K562 (cell line): ENCODE data around the gene MAZ. TPM values are rescaled to one million over a fixed set of nuclear protein-coding genes. Genes with fewer than 3 reads are reported as not detected.

Experiments
- CREM ChIP-seq: IDR thresholded peaks from 2 replicates; pipeline ENCODE4 v1.6.1; 2014; ENCODE audit warnings: antibody characterized with exemption, low read depth
- EP300 ChIP-seq: IDR thresholded peaks from 2 replicates; pipeline ENCODE4 v1.6.1; 2012; ENCODE audit warnings: low read length, improper control_type of control experiment
- ESRRA ChIP-seq: fragments of 450-650 bp; IDR thresholded peaks from 2 replicates; pipeline ENCODE4 v1.6.1; 2014; ENCODE audit warnings: low read depth, mild to moderate bottlenecking, moderate library complexity, borderline replicate concordance
- HDAC6 ChIP-seq: IDR thresholded peaks from 2 replicates; pipeline ENCODE4 v1.6.1; 2012; ENCODE audit warnings: low read depth, mild to moderate bottlenecking, control low read depth, inconsistent platforms, low read length, moderate library complexity
- KHSRP ChIP-seq: fragments of 450-650 bp; IDR thresholded peaks from 2 replicates; pipeline ENCODE4 v1.6.1; 2017
- MBD1 ChIP-seq: fragments of 250-450 bp; sonication (Bioruptor Pico); IDR thresholded peaks from 2 replicates; pipeline ENCODE4 v1.8.0; 2022; ENCODE audit warnings: inconsistent platforms
- MEF2D ChIP-seq: conservative IDR thresholded peaks from 2 replicates; pipeline ENCODE4 v1.6.1; 2016; ENCODE audit warnings: low read depth, missing genetic modification characterization, missing compliant biosample characterization
- NCOA1 ChIP-seq: fragments of 450-650 bp; IDR thresholded peaks from 2 replicates; pipeline ENCODE4 v1.6.1; 2016; ENCODE audit warnings: low read depth
- NEUROD1 ChIP-seq: fragments of 150-350 bp; IDR thresholded peaks from 2 replicates; pipeline ENCODE4 v1.6.1; 2014; ENCODE audit warnings: borderline replicate concordance, low read length, low read depth; ENCODE audit not compliant: partially characterized antibody
- PHF8 ChIP-seq: fragments of 200-600 bp; sonication (generic); IDR thresholded peaks from 2 replicates; pipeline ENCODE4 v1.6.1; 2012; ENCODE audit warnings: mixed run types, mild to moderate bottlenecking, inconsistent platforms, low read length, moderate library complexity, borderline replicate concordance
- POLR2AphosphoS2 ChIP-seq: IDR thresholded peaks from 2 replicates; pipeline ENCODE4 v1.6.1; 2012; ENCODE audit warnings: low read length, improper control_type of control experiment
- POLR2B ChIP-seq: fragments of 450-650 bp; IDR thresholded peaks from 2 replicates; pipeline ENCODE4 v1.6.1; 2018; ENCODE audit warnings: low read depth; ENCODE audit not compliant: partially characterized antibody
- TARDBP ChIP-seq: fragments of 450-650 bp; IDR thresholded peaks from 2 replicates; pipeline ENCODE4 v1.6.1; 2016
- TOE1 ChIP-seq, 2 experiments: fragments of 450-650 bp in 1 of 2; sonication (generic) in 1 of 2; formaldehyde crosslinking in 1 of 2; IDR thresholded peaks; 2 replicates each; pipeline versions ENCODE4 v1.7.1 to v1.8.0; 2016 to 2022; ENCODE audit warnings: borderline replicate concordance in 2 of 2, mild to moderate bottlenecking in 2 of 2, antibody characterized with exemption in 1 of 2, inconsistent platforms in 1 of 2, low read depth in 1 of 2, missing genetic modification reagents in 1 of 2, moderate library complexity in 1 of 2
- WHSC1 ChIP-seq: IDR thresholded peaks from one replicate; pipeline ENCODE4 v1.6.1; 2012; ENCODE audit warnings: low read length, control low read depth, inconsistent platforms
- ZBED1 ChIP-seq: IDR thresholded peaks from 2 replicates; pipeline ENCODE4 v1.6.1; 2014
- ZBTB1 ChIP-seq: sonication (generic); formaldehyde crosslinking; IDR thresholded peaks from 2 replicates; pipeline ENCODE4 v1.8.1; 2023; ENCODE audit warnings: missing genetic modification reagents, low read depth, mild to moderate bottlenecking, borderline replicate concordance
- ZBTB26 ChIP-seq: fragments of 450-650 bp; formaldehyde crosslinking; IDR thresholded peaks from 2 replicates; pipeline ENCODE4 v1.4.0; 2022; ENCODE audit warnings: missing genetic modification characterization
- ZBTB5 ChIP-seq: fragments of 450-650 bp; IDR thresholded peaks from 2 replicates; pipeline ENCODE4 v1.6.1; 2017; ENCODE audit warnings: antibody characterized with exemption
- ZNF12 ChIP-seq: sonication (generic); formaldehyde crosslinking; IDR thresholded peaks from 2 replicates; pipeline ENCODE4 v1.4.0; 2020; ENCODE audit warnings: mild to moderate bottlenecking, missing genetic modification reagents
- ZNF174 ChIP-seq: fragments of 250-450 bp; sonication (Bioruptor Pico); IDR thresholded peaks from 2 replicates; pipeline ENCODE4 v1.4.0; 2020; ENCODE audit warnings: mild to moderate bottlenecking
- ZNF24 ChIP-seq: fragments of 450-650 bp; IDR thresholded peaks from 2 replicates; pipeline ENCODE4 v1.6.1; 2016
- ZNF444 ChIP-seq: fragments of 250-450 bp; sonication (Bioruptor Pico); IDR thresholded peaks from 2 replicates; pipeline ENCODE4 v1.4.0; 2020; ENCODE audit warnings: mild to moderate bottlenecking, moderate library complexity
- ZNF695 ChIP-seq: fragments of 450-650 bp; formaldehyde crosslinking; IDR thresholded peaks from 2 replicates; pipeline ENCODE4 v1.4.0; 2020; ENCODE audit warnings: mild to moderate bottlenecking, moderate library complexity
- ZNF76 ChIP-seq: fragments of 250-450 bp; sonication (Bioruptor Pico); IDR thresholded peaks from 2 replicates; pipeline ENCODE4 v1.4.0; 2020; ENCODE audit warnings: mild to moderate bottlenecking, moderate library complexity, borderline replicate concordance
- polyA plus RNA-seq, 8 experiments: library from polyadenylated mRNA; depleted of rRNA in 4 of 8; stranded (reverse) in 5 of 8; unstranded in 3 of 8; fragments of >200 nt; fragmentation: Nextera tagmentation in 2 of 8; fragmentation: Illumina TruSeq in 1 of 8; extraction: Ambion mirVana in 2 of 8; extraction: Trizol in 1 of 8; gene quantifications; 2 replicates each; pipeline versions ENCODE4 v1.2.1 to v1.2.3, GENCODE V29; 2011 to 2014; ENCODE audit warnings: inconsistent platforms in 1 of 8, missing spikeins in 1 of 8
- total RNA-seq, 7 experiments: library from RNA; depleted of rRNA in 6 of 7; stranded (reverse); fragments of >200 nt in 6 of 7; fragmentation: Illumina TruSeq in 2 of 7; extraction: Trizol in 2 of 7; gene quantifications; 2 replicates each; pipeline versions ENCODE4 v1.2.1 to v1.2.3, GENCODE V29; 2011 to 2021; ENCODE audit warnings: low replicate concordance in 1 of 7

MAZ gene
- total and polyA plus RNA-seq, 9 of the 15 experiments (the other 6 are each of a cell fraction or from before 2014, with no cell fraction given), result 45.4 to 532 (median 250) TPM

GRCh38 chr16:29805232-29806098 lies 864 bp upstream of the MAZ start (continued):
- TF ChIP-seq PHF8 (peak; percentile 68), ZNF174 (CRISPR knock-in tag) (no peak), ZBTB1 (CRISPR knock-in tag) (peak; percentile 66; the same call in 1 of the 2 replicates), POLR2AphosphoS2 (peak; percentile 99), TOE1 (IDR thresholded peaks at IDR 0.05; ENCODE audit: borderline replicate concordance) (peak; percentile 94), TOE1 (CRISPR knock-in tag; IDR thresholded peaks at IDR 0.05; ENCODE audit: borderline replicate concordance, low read depth) (no peak), MBD1 (CRISPR knock-in tag) (no peak), HDAC6 (no peak), ESRRA (peak; percentile 57; the same call in 1 of the 2 replicates), ZBTB26 (CRISPR knock-in tag) (0 out of 2 replicates have a peak, but pooled peaks have one; percentile 8), MEF2D (tag) (no peak), POLR2B (peak; percentile 90), ZBED1 (peak; percentile 90; the same call in 1 of the 2 replicates), ZNF695 (CRISPR knock-in tag) (no peak), ZNF76 (CRISPR knock-in tag) (peak; percentile 92), TARDBP (peak; percentile 30; the same call in 1 of the 2 replicates), ZNF444 (CRISPR knock-in tag) (peak; percentile 78; the same call in 1 of the 2 replicates), KHSRP (no peak), EP300 (peak; percentile 91), ZNF12 (no peak), NEUROD1 (peak; percentile 92), CREM (peak; percentile 86), ZBTB5 (no peak), ZNF24 (peak; percentile 26; the same call in 1 of the 2 replicates), WHSC1 (no peak), NCOA1 (no peak; the same call in 1 of the 2 replicates)
